HPDE6-E6E7 (cell line): ENCODE data around the gene HAPLN1.

Experiments used
- DNase-seq: peaks from one replicate; pipeline ENCODE4 v3.0.0; 2011; ENCODE audit warnings: missing footprints; ENCODE audit errors: extremely low spot score

The HAPLN1 gene

DNA sequence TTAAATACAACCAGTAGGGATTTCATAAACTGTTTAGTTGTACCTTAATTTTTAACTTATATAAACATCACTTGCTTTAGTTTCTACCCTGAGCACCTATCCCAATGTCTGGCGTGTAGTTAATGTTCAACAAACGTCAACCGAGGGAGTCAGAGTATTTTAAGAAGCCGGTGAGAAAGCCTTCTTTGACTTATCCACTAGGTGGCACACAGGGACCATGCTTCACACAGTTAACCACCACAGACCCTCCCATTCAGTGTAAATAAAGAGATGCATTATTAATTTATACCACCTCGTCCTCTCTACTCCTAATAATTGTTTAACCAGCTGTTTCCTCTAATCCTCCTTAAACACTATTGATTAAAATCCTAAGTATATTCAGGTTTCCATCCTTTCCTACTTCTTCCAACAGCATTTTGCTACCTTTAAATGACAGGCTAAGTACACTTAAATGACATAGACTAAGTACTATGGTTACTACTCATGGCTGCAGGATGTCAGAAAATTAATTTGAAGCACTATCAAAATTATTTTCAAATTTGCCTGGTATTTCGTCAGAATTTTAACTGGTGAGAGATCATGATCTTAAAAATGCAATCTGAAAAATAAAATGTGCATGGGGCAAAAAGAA, 2.3 kb downstream of the HAPLN1 start:
- peak; percentile 49 for DNase-seq

DNA sequence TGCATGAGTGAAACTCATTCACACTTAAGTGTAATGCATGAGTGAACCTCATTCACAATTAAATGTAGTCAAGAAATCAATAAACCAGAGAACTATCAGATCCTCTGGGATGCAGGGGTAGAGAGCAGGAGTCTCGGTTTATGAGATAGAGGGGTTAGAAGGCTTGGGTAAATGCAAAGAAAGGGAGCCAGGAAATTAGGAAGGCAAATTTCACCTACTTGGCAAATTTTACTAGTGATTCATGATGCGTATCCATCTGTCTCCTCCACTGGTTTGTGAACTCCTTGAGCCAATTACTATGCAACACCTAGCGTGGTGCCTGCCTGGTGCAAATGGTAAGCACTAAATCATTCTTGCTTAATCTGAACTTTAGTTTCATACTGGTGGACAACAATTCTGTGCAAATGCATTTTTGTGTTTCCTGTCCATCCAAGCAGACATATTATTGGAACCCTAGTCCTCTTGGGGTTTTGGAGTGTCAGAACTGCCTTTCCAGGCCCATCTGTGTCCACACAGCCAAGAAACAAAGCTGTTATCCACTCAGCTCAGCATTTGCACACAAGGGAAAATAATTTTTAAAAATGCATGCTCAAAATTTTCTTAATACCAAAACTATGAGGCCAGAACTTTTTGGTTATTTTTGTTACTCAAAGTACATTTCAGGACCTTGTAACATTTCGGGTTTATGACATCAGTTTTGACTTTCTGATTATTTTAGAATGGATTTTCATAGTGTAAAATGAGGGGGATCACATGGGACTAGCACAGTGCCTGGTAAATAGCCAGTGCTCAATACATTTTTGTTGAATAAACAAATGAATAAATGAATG, 5.2 kb downstream of the HAPLN1 start:
- DNase-seq, result no peak

DNA sequence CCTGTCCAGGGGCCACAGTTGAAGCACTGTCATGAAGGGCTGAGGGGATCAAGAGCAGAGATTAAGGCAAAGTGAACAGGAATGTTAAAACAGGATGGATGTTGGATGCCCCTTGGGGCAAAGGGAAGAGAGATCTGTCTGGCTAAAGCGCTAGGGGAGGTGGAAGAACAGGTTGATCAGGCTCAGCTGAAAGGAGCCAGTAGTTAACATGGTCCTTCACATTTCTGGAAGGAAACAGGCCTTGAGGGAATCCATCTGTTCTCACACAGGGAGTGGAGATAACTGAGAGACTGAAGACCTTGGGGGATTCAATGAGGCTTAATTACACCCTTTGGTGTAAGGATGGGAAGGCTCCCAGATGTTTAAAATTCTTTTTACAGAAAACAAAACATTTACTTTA, 5.8 kb downstream of the HAPLN1 start:
- DNase-seq, result no peak

DNA sequence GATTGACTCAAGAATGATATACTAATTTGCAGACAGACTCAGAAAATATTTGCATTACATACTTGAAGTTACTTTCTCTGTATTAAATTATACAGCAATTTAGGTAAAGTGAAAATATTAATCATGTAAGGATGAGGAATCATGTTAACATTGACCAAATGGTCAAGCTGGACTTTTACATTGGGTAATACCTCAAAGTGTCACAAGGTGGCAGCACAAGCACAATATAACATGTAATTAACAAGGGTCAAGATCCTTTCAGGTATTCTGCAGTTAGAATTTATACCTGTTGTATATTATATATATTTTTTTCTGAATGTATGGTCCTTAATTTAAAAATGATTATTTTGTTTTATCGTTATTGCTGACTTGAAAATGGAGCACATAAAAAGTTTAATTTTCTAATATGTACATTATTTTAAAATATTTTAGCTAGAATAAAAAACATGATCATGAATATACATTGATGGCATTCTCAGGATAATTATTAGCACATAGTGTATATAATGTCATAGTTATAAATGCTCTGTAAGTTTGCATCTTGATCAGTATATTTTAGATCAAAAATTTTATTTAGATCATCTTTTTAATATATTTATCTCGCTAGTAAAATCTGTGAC, 8.6 kb downstream of the HAPLN1 start:
- DNase-seq, result no peak

DNA sequence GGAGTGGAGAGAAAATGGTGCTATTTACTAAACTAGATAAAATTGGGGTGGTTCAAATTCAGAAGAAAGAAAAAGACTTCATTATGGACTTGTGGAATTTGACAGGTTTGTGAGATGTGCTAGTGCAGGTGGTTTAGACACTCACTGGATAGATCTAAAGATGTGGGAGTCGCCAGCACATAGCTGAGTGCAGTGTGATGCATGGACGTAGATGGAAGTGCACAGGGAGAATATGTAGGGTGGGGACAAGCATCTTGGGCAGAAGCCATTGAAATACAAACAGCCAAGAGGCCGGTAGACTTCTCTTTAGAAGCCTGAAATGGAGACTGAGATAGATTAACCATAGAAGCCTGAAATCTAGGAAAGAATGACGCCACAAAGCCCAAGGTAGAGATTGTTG, 10.7 kb downstream of the HAPLN1 start:
- DNase-seq, result no peak

DNA sequence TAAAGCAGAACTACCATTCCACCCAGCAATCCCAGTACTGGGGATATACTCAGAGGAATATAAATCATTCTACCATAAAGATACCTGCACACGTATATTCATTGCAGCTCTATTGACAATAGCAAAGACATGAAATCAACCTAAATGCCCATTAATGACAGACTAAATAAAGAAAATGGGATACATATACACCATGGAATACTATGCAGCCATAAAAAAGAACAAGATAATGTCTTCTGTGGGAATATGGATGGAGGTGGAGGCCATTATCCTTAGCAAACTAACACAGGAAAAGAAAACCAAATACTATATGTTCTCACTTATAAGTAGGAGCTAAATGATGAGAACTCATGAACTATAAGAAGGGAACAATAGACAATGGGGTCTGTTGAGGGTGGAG, 12.5 kb downstream of the HAPLN1 start:
- DNase-seq, result no peak

DNA sequence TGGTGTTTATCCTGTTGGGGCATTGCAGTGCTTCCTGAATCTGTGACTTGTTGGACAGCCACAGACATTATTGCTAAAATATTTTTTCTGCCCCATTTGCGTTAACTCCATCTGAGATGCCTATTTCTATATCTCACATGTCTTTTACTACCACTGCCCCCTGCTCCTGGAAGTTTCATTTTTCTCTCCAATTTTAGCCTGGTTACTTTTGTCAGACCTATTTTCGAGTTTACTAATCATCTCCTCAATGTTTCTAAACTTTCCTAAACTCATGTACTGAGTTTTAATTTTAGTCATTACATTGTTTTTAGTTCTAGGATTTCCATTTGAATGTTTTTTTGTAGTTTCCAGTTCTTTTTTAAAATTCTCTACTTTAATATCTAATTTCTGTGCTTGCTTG, 17.6 kb downstream of the HAPLN1 start:
- no peak for DNase-seq

DNA sequence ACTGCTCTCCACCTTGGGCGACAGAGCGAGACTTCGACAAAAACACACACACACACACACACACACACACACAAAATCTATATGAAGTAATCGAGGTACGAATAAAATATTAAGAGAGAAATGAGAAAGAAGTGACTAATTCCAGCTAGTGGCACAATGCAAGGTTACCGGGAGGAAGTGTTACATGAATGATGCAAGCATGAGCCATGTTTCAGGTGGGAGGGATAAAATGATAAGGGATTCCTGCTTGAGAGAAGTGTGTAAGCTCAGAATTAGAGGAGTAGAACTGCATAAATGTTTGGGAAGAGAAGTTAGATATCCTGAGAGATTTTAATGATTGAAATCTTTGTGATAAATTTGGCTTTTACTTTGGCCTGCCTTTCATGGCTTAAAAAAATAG, 18.8 kb downstream of the HAPLN1 start:
- peak; percentile 77 for DNase-seq

DNA sequence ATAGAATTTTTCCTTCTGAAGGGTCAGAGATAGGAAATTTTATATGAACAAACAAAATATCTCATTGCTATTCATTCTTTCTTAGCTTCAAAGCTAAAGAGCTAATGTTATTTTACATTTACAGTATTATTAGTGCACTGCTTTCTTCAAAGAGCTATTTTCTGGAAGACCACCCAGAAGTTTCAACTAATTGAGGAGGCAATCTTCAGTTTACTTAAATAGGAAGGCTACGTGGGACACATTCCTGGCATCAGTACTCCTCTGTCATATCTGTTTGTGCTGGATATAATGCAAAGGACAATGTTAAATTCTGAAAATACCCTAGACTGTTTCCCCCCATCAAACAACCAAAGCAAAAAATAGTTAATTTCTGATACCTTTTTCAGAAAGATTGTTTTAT, 30.8 kb downstream of the HAPLN1 start:
- no peak for DNase-seq

DNA sequence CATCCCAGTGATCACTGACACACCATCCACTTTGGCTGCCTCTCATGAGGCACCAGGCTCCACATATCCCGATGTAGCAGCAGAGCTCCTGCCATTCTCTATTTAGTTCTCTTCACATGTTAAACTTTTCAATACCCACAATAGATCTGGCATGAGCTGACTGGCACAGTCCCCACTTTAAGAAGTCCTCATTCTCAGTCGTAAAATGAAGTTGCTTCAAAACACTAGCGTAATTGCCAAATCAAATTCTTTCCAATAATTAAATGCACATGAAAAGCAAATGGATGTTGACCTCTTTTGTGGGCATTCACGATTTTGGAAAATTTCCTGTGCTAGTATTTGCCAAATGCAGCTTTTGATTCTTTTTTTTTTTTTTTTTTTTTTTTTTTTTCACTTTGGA, 32.4 kb downstream of the HAPLN1 start:
- DNase-seq, result no peak

DNA sequence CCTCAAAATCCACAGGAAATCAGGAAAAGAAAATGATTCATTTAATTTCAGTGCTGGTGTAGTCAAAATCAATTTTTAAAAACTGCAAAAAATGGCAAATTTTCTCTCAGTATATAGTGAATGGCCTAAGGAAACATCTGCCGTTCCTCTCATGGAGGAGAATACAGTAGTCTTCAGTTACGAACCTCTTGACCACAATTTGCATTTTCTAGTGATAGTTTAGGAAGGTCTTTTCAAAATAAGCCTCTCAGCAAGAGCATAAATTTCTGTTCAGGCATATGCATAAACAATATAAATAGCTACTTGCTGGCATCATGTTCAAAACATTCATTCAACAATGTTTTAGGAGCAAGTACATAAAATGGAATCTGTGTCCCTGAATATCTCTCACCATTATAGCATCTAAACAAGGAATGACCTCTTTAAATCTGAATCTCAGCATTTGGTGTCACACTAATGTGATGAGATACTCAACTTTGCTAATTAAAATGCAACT, 33.5 kb downstream of the HAPLN1 start:
- no peak for DNase-seq

DNA sequence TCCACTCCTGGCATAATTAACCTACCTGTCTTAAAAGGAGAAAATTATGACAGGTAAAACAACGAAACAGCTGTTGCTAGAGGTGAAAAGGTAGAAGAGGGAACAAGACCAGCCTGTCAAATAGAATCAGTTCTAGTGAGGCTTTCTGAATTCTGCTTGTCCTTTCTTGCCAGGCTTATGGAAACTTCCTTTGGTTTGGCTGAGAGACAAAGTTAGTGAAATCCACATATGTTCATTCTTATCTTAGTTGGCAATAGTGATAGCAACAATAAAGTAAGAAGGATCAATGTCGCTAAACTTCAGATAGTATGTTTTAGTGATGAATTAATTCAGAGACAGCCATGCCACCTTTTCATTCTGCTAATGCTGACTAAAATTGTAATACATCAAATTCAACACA, 34.4 kb downstream of the HAPLN1 start:
- no peak for DNase-seq

DNA sequence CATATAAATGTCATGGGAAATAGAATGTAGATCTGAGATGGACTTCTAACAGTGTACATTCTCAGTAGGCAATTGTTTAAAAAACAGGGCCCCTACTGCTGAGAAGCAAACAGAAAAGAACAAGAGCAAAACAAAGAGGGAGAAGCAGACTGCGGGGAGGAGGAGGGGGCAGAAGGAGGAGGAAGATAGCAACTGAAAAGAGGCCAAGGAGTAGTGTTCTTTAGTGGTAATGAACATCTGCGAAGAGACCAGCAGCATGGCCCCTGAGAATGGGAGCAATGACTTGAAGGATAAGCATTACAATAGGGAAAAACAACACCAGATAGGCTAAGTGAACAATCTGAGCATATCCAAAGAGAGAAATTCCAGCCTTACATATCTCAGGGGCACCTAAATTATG, 36.8 kb downstream of the HAPLN1 start:
- no peak for DNase-seq

DNA sequence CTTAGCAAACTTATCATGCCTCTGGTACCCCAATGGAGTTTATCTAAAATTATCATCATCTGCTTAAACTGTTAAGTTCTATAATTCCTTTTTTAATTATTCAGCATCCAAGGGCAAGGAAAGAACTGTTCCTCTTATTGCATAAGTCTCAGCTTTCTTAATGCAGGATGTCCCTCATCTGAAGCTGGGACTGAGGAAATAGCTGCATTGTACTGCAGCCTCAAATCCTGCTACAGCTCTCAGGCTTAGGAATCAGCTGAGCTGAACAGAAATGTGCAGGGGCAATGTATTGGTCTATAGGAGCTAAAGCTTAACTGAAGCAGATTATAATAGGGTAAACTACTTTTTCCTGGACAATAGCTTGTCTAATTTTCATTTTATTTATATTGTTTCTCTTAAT, 48.0 kb downstream of the HAPLN1 start:
- DNase-seq, result no peak

DNA sequence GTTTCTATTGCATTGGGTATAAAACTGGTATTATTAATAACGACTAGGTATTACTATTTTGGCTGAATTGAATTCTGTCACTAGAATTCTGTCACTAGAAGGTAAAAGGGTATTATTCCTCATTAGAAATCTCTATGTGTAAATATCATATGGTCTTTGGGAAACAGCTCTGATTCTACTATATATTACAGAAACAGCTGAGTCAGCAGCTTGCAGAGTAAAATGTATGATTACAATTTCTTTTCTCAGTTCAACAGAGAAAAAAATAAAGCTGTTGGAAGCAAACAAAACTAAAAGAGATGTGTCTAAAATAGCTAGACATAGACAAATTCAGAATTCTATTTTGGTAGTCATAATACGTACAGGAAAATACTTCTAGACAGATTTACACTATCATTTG, 48.5 kb downstream of the HAPLN1 start:
- DNase-seq, result no peak

DNA sequence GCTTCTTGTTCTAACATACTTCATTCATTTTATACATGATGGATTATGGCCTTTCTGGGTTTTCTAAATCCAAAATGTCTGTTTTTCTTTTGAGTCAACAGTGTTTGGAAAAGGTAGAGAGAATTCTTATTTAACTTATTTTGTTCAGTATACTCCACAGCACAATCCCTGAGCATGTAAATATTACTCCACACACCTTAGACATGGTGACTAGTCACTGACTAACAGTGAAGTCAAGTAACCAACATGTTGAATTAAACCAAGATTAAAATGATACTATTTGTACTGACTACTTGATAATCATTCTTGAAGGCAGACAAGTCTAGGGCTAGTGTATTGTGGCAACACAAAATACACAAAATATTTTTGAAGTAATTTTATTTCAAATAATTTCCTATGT, 55.0 kb downstream of the HAPLN1 start:
- peak; percentile 6 for DNase-seq

DNA sequence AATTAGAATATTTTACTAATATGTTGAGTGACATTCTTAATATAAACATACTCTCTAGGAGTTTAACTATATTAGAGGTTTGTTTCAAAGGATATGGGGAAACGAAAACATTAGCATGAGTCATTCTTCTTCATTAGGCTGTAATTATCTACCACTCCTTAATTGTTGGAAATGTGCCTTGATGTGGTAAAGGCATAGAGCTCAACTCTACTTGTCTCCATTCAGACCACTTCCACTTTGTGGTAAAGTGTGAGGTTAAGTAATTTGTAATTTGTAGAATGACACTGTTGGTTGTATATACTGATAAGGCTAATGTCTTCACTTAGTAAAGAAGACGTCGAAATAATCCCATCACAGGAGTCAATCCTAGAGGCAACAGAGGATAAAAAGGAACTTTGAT, 58.1 kb downstream of the HAPLN1 start:
- no peak for DNase-seq

DNA sequence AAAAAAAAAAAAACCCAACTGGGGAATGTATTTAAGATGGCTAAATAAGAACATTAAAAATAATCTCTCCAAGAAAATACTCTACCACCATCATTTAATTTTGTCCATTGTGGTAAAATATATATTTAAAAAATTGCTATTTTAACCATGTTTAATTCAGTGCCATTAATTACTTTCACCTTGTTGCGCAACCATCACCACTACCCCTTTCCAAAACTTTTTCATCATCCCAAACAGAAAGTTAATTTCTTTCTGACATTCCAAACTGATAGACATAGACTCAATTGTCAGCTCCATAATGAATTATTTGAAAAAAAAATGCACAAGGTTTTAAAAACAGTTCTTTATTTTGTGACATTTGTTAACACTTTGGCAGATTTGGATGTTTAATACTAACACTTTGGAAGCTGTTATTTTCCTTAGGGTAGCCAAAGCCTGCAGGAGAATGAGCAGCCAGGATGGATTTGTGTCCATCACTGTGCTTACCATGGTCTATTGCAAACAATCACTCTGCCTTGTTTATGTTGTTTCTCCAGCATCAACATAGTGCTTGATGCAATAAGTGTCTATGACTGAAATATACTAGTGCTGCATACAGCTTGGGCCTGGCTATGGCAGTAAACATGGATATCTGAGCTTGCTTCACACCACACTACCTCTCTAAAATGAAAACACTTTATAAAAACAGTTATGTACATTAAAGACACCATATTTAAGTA, 62.7 kb downstream of the HAPLN1 start:
- DNase-seq, result no peak

DNA sequence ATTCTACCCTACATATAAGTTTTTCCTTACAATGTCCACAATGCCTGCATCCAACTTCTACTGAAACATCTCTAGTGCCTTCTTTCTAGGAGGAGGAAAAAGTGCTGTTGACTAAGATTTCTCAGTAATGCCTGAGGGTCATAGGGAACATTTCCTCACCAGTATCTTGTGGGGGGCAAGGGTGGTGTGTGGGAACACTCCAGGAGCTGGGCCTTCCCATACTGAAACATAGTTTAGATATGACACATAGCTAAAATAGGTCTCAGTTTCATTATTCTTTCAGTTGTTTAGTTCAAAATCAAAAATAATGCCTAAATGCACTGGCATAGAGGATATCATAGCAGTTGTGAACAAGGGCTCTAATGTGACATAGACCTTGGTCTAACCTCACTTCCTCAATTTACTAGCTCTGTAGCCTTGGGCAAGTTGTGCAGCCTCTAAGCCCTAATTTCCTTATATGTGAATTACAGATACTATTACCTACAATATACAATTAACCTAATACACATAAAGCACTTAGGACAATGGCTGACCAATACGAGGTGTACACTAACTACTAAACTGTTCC, 66.1 kb downstream of the HAPLN1 start:
- no peak for DNase-seq

DNA sequence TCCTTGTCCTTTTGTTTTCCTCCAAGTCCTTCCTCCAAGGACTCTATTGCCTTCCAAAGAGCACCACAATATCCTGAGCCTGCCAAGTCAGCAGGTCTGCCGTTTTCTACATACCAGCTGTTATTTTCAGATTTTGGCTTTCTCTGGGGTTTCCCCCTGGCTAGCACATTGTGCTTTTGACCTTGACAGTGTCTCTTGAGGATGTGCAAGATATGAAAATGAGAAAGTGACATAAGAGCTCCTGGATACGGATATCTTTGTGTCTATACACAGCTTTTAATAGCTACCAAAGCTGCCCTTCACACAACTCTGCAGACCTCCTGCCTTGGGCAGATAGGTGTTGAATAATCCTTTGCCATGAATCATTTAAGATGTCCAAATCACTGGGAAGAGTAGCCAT, 67.0 kb downstream of the HAPLN1 start:
- no peak for DNase-seq

DNA sequence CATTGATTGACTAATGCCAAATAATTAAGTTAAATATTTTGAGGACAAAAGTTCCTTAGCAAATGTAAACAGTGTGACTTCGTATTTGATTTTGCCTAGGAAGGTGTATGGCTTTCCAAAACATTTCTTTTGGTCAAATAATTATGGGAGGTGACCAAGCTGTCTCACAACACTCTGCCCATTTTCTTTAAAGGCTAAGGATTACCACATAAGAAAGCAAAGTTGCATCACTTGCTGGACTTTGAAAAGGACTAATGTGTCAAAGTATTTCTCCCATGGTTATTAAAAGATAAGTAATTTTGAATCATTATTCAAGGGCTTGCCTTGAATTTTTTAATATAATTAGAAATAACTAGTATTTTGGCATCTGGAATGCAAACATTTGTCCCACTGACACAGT, 74.7 kb downstream of the HAPLN1 start:
- DNase-seq, result no peak

DNA sequence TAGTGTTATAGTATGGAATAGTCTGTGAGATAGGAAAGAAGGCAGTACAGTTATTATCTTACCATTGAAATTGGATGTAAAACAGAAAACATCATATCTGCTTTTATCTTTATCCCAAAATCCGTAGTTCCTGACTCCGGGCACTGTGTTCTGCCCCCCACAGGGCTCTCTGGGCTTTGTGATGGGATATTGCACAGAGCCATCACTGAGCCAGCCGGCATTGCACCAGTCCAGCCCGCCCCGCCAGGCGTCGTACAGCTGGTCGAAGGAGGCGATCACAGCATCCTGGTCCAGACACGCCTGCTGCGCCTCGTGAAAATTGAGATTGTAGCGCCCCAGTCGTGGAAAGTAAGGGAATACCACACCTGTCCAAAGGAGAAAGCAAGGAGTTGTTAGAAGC, 76.4 kb downstream of the HAPLN1 start:
- DNase-seq, result no peak
